Stomach smooth muscle (tissue), 2 donors: ENCODE measurements around the gene DNA2.

Experiments used
- H3K27ac ChIP-seq: one replicate; pipeline ENCODE4 v1.7.0; 2013; ENCODE audit warnings: mild to moderate bottlenecking, low read length, inconsistent platforms
- H3K27me3 ChIP-seq, 2 donors: one replicate each; pipeline ENCODE4 v1.7.0; 2013; ENCODE audit warnings: low read length in 2 of 2; ENCODE audit not compliant: insufficient read depth in 2 of 2, control insufficient read depth in 1 of 2
- H3K36me3 ChIP-seq, 2 donors: one replicate each; pipeline ENCODE4 v1.7.0; 2013; ENCODE audit warnings: low read length in 2 of 2; ENCODE audit not compliant: control insufficient read depth in 2 of 2, insufficient read depth in 2 of 2
- H3K4me1 ChIP-seq: one replicate; pipeline ENCODE4 v1.7.0; 2013; ENCODE audit warnings: low read length; ENCODE audit not compliant: control insufficient read depth, insufficient read depth
- H3K4me3 ChIP-seq, 2 donors: one replicate each; pipeline ENCODE4 v1.7.0; 2013; ENCODE audit warnings: low read length in 2 of 2
- H3K9ac ChIP-seq, 2 donors: one replicate each; pipeline ENCODE4 v1.7.0; 2013; ENCODE audit warnings: low read length in 2 of 2, mild to moderate bottlenecking in 1 of 2
- H3K9me3 ChIP-seq, 2 donors: one replicate each; pipeline ENCODE4 v1.7.0; 2013; ENCODE audit warnings: low read length in 2 of 2; ENCODE audit not compliant: control insufficient read depth in 2 of 2
- donor health status: healthy.
- donor health status: Pancreatic carcinoma.

The DNA2 gene

DNA sequence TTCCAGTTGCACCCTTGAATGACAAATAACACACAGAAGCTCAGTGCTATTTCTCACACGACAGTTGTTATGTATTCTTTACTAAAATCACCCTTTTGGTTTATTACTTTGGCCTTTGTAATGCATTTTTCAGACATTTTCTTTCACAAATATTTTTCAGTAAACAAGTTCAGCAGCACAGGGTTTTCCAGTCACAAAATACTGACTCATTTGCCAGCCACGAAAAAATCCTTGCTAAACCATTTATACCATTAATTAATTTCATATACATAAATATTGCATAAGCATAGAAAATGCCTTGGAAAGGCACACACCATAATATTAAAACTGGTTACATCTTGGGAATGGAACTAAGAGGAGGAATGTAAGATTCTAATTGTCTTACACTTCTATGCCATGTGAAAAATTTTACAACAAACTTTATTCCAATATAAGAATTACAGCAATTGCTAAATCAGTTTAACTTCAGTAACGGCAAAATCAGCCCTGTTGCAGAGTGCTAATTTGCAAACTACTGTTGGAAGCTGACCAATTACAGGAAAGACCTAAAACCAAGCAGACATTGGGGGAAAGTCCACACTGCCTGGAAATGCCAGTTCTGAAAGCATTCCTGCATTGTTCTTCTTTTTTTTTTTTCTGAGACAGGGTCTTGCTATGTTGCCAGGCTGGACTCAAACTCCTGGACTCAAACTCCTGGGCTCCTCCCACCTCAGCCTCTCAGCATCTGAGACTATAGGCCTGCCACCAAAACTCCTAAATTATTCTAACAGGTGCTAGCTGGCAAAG, 107.5 kb downstream of the DNA2 start:
- no peak overlapping the region for H3K9ac ChIP-seq
- no peaks in the 10 kb centered on the region for H3K9me3 ChIP-seq
- H3K27ac ChIP-seq: no peak overlapping the region
- peaks cover 19 to 20% of the 10 kb centered on the region in 2 donors for H3K36me3 ChIP-seq
- no peaks in the 10 kb centered on the region for H3K27me3 ChIP-seq
- H3K4me1 ChIP-seq: no peaks in the 10 kb centered on the region
- H3K4me3 ChIP-seq: no peak overlapping the region
